Measurements from ENCODE around the gene TSN. TPM values are rescaled to one million over a fixed set of nuclear protein-coding genes. Genes with fewer than 3 reads are reported as not detected.

Gene TSN
- total RNA-seq, 1 experiment from 2014 or later: 102 TPM

DNA sequence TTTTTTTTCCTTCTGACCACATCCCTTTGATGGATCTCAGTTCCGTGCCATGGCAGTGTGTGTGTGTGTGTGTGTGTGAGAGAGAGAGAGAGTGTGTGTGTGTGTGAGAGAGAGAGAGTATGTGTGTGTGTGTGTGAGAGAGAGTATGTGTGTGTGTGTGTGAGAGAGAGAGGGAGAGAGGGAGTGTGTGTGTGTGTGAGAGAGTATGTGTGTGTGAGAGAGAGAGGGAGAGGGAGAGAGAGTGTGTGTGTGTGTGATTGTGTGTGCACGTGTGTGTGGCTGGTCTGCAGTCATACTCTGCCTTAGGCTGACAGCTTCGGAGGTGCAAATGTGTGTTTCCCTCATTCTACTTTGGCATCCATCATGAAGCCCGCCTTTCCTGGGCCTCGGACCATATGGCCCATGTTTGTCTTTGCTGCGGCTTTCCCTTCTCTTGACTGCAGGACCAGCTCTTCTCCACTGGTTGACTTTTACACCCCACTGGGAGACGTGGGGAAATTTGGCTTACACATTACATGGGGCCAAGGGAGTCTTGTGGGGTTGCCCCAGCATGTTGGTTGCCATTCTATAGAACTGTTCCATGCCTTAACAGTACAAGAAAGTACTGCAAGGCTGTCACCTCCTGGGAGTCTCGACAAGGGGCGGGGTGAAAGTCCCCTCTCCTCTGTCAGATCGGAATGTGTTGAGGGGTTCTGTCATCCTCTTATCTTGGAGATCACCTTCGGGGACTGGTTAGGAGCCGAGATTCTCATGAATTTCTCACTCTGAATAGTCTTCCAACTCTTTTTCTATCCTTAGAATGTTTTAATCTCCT lies 21.6 kb downstream of the TSN start:
- TF ChIP-seq, protein P1, sequence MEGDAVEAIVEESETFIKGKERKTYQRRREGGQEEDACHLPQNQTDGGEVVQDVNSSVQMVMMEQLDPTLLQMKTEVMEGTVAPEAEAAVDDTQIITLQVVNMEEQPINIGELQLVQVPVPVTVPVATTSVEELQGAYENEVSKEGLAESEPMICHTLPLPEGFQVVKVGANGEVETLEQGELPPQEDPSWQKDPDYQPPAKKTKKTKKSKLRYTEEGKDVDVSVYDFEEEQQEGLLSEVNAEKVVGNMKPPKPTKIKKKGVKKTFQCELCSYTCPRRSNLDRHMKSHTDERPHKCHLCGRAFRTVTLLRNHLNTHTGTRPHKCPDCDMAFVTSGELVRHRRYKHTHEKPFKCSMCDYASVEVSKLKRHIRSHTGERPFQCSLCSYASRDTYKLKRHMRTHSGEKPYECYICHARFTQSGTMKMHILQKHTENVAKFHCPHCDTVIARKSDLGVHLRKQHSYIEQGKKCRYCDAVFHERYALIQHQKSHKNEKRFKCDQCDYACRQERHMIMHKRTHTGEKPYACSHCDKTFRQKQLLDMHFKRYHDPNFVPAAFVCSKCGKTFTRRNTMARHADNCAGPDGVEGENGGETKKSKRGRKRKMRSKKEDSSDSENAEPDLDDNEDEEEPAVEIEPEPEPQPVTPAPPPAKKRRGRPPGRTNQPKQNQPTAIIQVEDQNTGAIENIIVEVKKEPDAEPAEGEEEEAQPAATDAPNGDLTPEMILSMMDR (conservative IDR thresholded peaks at IDR 0.05): no peak
- Mint-ChIP-seq H3K4me1 (peaks cover 9 to 16% of the 10 kb centered on the region in 2 experiments), H3K27ac (peak overlapping the region in 1 of 3 experiments; percentile 35; a peak in 2 of 7 replicates), H3K27me3 (ENCODE audit: low read depth) (peaks cover 2% of the 10 kb centered on the region; the same call in 1 of the 2 replicates), H3K4me3 (no peak overlapping the region), H3K9me3 (no peaks in the 10 kb centered on the region; a peak in 1 of 5 replicates), H3K36me3 (ENCODE audit: insufficient read depth in 1 of 3, low read depth in 3 of 3) (no peaks in the 10 kb centered on the region)
- H2AK5ac ChIP-seq (ENCODE audit: insufficient read length, low read length): no peak overlapping the region
- no peak overlapping the region for H3K27ac ChIP-seq (ENCODE audit: insufficient read length, low read depth, low read length)
- no peaks in the 10 kb centered on the region for H3K9me3 ChIP-seq (ENCODE audit: control insufficient read depth, low read depth, low read length)
- no CpG with 5 or more reads among the region's 12 CpGs for WGBS (ENCODE audit: extremely low coverage, insufficient read length, low lambda C conversion rate)
- no peaks in the 10 kb centered on the region for H3K23me2 ChIP-seq (ENCODE audit: insufficient read length, low read depth, low read length, poor library complexity, severe bottlenecking)
- no peak overlapping the region for H2BK5ac ChIP-seq (ENCODE audit: insufficient read length, low read length)
- H2AFZ ChIP-seq (ENCODE audit: low read length): no peak overlapping the region
- no peak overlapping the region for H3K14ac ChIP-seq (ENCODE audit: insufficient read depth, low read length)
- H3K27me3 ChIP-seq (ENCODE audit: insufficient read depth, low read length): no peaks in the 10 kb centered on the region
- no peak overlapping the region for H4K91ac ChIP-seq (ENCODE audit: insufficient read length, low read depth, low read length)
- no peak overlapping the region for H2BK120ac ChIP-seq (ENCODE audit: low read depth, low read length, poor library complexity, severe bottlenecking)
- no peak overlapping the region for H2BK15ac ChIP-seq (ENCODE audit: low read depth, low read length)
- no peak overlapping the region for H3K23ac ChIP-seq (ENCODE audit: insufficient read length, low read depth, low read length)
- H3K18ac ChIP-seq (ENCODE audit: insufficient read length, low read depth, low read length): no peak overlapping the region
- H3K4me2 ChIP-seq (ENCODE audit: insufficient read depth, insufficient read length, low read length): no peak overlapping the region
- no peak overlapping the region for H3K4ac ChIP-seq (ENCODE audit: low read depth, low read length)
- H3K4me1 ChIP-seq (ENCODE audit: insufficient read depth, low read length): peaks cover 6% of the 10 kb centered on the region; the same call in 1 of the 2 replicates
- no peak overlapping the region for H3K9ac ChIP-seq (ENCODE audit: extremely low read depth, insufficient read length, low read length)
- H2BK12ac ChIP-seq (ENCODE audit: insufficient read length, low read depth, low read length): no peak overlapping the region
- no peaks in the 10 kb centered on the region for H3K79me2 ChIP-seq (ENCODE audit: insufficient read depth, low read length)
- H4K20me1 ChIP-seq (ENCODE audit: control insufficient read depth, insufficient read depth, insufficient read length): peaks cover 2% of the 10 kb centered on the region
- no peak overlapping the region for H2BK20ac ChIP-seq (ENCODE audit: low read depth, low read length, poor library complexity, severe bottlenecking)
- no peak overlapping the region for H3T11ph ChIP-seq (ENCODE audit: low read length)
- no peak overlapping the region for H4K5ac ChIP-seq (ENCODE audit: insufficient read length, low read depth, low read length)
- H3K79me1 ChIP-seq (ENCODE audit: insufficient read depth, low read depth, low read length, poor library complexity, severe bottlenecking): no peaks in the 10 kb centered on the region
- no peak for DNase-seq
- H4K8ac ChIP-seq (replicated peaks; ENCODE audit: insufficient read length, low read depth, low read length): no peak overlapping the region
- no peak overlapping the region for H3K56ac ChIP-seq (ENCODE audit: insufficient read length, low read depth, low read length)
